ENCODE measurements around the gene WDR53.
"Not testable (repeated sequence)": the region's sequence is repeated elsewhere in the genome, so short reads cannot be mapped to it uniquely, and the experiment has no call there.

Gene WDR53

GRCh38 chr3:196568246-196569002, at the start of gene WDR53, which contains the start of gene FBXO45:
TSS of gene WDR53 (minus strand) at chr3:196568554. CDS start at chr3:196561475, 7,079 bp downstream.
TSS of gene FBXO45 (plus strand) at chr3:196568660. CDS start at chr3:196568985, 325 bp downstream.
- peak; percentile 83 for DNase-seq

GRCh38 chr3:196617256-196617655, 48.9 kb upstream of the WDR53 start:
- no peak for DNase-seq

- not testable (repeated sequence) for DNase-seq
Observed at GRCh38 chr3:196615234-196615633, 46.9 kb upstream of the WDR53 start.

- DNase-seq: no peak
Observed at GRCh38 chr3:196611761-196612483, 43.6 kb upstream of the WDR53 start.

GRCh38 chr3:196609805-196610515, 41.6 kb upstream of the WDR53 start:
- no peak for DNase-seq

GRCh38 chr3:196609343-196609775, 41.0 kb upstream of the WDR53 start:
- peak; percentile 41 for DNase-seq

GRCh38 chr3:196608693-196609092, 40.3 kb upstream of the WDR53 start:
- DNase-seq: no peak

GRCh38 chr3:196604548-196604947, 36.2 kb upstream of the WDR53 start:
- no peak for DNase-seq

GRCh38 chr3:196603683-196604082, 35.3 kb upstream of the WDR53 start:
- DNase-seq: no peak

- DNase-seq: no peak
Observed at GRCh38 chr3:196602673-196603072, 34.3 kb upstream of the WDR53 start.

- no peak for DNase-seq
Observed at GRCh38 chr3:196600359-196600758, 32.0 kb upstream of the WDR53 start.

- no peak for DNase-seq
Observed at GRCh38 chr3:196599734-196600128, 31.4 kb upstream of the WDR53 start.

- DNase-seq: not testable (repeated sequence)
Observed at GRCh38 chr3:196597971-196598733, 29.8 kb upstream of the WDR53 start.

GRCh38 chr3:196596355-196596754, 28.0 kb upstream of the WDR53 start:
- no peak for DNase-seq

GRCh38 chr3:196590279-196590678, 21.9 kb upstream of the WDR53 start:
- no peak for DNase-seq

- no peak for DNase-seq
Observed at GRCh38 chr3:196585044-196585757, 16.8 kb upstream of the WDR53 start.

- DNase-seq: no peak
Observed at GRCh38 chr3:196572389-196572788, 4.0 kb upstream of the WDR53 start.

- not testable (repeated sequence) for DNase-seq
Observed at GRCh38 chr3:196570332-196570731, 2.0 kb upstream of the WDR53 start.

GRCh38 chr3:196569003-196569516, 706 bp upstream of the WDR53 start:
- peak; percentile 24 for DNase-seq

- no peak for DNase-seq
Observed at GRCh38 chr3:196563721-196564225, 4.6 kb downstream of the WDR53 start.

GRCh38 chr3:196559826-196560225, 8.5 kb downstream of the WDR53 start:
- no peak for DNase-seq

- no peak for DNase-seq
Observed at GRCh38 chr3:196558476-196558875, 9.9 kb downstream of the WDR53 start.

Measured in amniotic stem cell (primary cell).